OCI-LY3 (cell line): ENCODE results near the gene RAB3D.
"Not testable (repeated sequence)": the region's sequence is repeated elsewhere in the genome, so short reads cannot be mapped to it uniquely, and the experiment has no call there.

Experiments used
- H2AFZ ChIP-seq: fragments of 200-600, 300-600 bp; shearing (Covaris generic); 2 replicates; pipeline ENCODE4 v1.6.0; 2014; ENCODE audit warnings: antibody characterized with exemption, low read depth, low read length
- H3K27ac ChIP-seq: fragments of 200-600, 300-600 bp; sonication (generic); 2 replicates; pipeline ENCODE4 v1.5.1; 2014; ENCODE audit warnings: mild to moderate bottlenecking, low read length, moderate library complexity, mixed read lengths
- H3K27me3 ChIP-seq: fragments of 200-600, 300-600 bp; sonication (generic); 2 replicates; pipeline ENCODE4 v1.6.1; 2014; ENCODE audit warnings: low read depth, low read length, mixed read lengths
- H3K36me3 ChIP-seq: fragments of 200-600, 300-600 bp; sonication (generic); replicated peaks from 2 replicates; pipeline ENCODE3; 2014; ENCODE audit warnings: low read depth, low read length, mixed read lengths
- H3K4me1 ChIP-seq: fragments of 300-600, 200-600 bp; sonication (generic); 2 replicates; pipeline ENCODE4 v1.6.1; 2014; ENCODE audit warnings: low read length, mixed read lengths
- H3K4me2 ChIP-seq: fragments of 200-600, 300-600 bp; sonication (generic); 2 replicates; pipeline ENCODE4 v1.6.1; 2014; ENCODE audit warnings: low read length, mixed read lengths
- H3K4me3 ChIP-seq: fragments of 300-600, 200-600 bp; sonication (generic); 2 replicates; pipeline ENCODE4 v1.5.1; 2014; ENCODE audit warnings: antibody characterized with exemption, mild to moderate bottlenecking, low read length, moderate library complexity
- H3K79me2 ChIP-seq: fragments of 300-600, 200-600 bp; shearing (Covaris generic); 2 replicates; pipeline ENCODE4 v1.6.1; 2014; ENCODE audit warnings: mild to moderate bottlenecking, low read length, mixed read lengths
- H3K9ac ChIP-seq: fragments of 300-600, 200-600 bp; shearing (Covaris generic); 2 replicates; pipeline ENCODE4 v1.6.0; 2014; ENCODE audit warnings: mild to moderate bottlenecking, low read length, moderate library complexity
- H3K9me3 ChIP-seq: fragments of 200-600, 300-600 bp; shearing (Covaris generic); 2 replicates; pipeline ENCODE4 v1.6.1; 2014; ENCODE audit warnings: low read length, mixed read lengths; ENCODE audit not compliant: insufficient read depth
- H4K20me1 ChIP-seq: fragments of 200-600, 300-600 bp; sonication (generic); 2 replicates; pipeline ENCODE4 v1.6.1; 2016; ENCODE audit warnings: low read length, mixed read lengths; ENCODE audit not compliant: insufficient read depth
- EZH2phosphoT487 ChIP-seq: fragments of 200-600 bp; shearing (Covaris generic); IDR thresholded peaks from 2 replicates; pipeline ENCODE4 v1.6.1; 2018; ENCODE audit warnings: antibody characterized with exemption, mixed run types, low read depth
- TF ChIP-seq, protein P1 (sequence below): fragments of 200-600, 300-600 bp; sonication (generic); IDR thresholded peaks from 2 replicates; pipeline ENCODE4 v1.5.1; 2014; ENCODE audit warnings: antibody characterized with exemption, low read length, low read depth

The RAB3D gene

DNA sequence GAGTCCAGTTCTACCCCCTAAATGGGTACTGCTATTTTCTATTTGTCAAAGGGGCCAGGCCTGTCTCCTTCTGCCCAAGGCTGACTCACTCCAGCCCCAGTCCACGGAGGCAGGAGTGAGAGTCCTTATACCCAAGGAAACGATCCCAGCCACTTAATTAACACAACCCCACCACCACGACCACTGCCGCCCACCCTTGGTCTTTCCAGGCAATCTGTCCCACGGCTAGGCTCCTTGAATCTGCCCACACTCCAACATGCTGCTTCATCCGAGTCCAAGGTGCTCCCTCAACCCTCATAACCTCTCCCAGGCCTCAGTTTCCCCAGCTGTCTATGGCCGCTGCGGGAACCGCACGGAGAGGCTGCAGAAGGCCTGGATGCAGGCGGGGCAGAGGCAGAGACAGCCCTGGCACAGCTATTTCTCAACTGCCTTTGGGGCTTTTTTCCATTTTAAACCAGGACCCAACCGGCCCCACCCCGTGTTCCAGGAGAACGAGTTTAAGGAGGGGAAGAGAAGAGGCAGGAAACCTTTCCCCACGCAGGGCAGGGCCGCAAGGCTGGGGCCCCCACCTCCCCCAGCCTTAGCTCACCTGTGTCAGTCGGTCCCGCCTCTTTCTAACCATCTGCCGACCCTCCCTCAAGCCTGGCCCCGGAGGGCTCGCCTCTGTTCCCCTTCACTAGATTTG, 746 bp downstream of the RAB3D start:
- TF ChIP-seq EZH2phosphoT487: no peak
- TF ChIP-seq, protein P1, sequence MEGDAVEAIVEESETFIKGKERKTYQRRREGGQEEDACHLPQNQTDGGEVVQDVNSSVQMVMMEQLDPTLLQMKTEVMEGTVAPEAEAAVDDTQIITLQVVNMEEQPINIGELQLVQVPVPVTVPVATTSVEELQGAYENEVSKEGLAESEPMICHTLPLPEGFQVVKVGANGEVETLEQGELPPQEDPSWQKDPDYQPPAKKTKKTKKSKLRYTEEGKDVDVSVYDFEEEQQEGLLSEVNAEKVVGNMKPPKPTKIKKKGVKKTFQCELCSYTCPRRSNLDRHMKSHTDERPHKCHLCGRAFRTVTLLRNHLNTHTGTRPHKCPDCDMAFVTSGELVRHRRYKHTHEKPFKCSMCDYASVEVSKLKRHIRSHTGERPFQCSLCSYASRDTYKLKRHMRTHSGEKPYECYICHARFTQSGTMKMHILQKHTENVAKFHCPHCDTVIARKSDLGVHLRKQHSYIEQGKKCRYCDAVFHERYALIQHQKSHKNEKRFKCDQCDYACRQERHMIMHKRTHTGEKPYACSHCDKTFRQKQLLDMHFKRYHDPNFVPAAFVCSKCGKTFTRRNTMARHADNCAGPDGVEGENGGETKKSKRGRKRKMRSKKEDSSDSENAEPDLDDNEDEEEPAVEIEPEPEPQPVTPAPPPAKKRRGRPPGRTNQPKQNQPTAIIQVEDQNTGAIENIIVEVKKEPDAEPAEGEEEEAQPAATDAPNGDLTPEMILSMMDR: no peak
- H3K27ac ChIP-seq: no peak overlapping the region
- H3K4me2 ChIP-seq: peak overlapping the region; percentile 76
- peak overlapping the region; percentile 82 for H3K4me3 ChIP-seq
- peaks cover 14% of the 10 kb centered on the region for H3K36me3 ChIP-seq
- no peaks in the 10 kb centered on the region for H3K27me3 ChIP-seq
- H3K9me3 ChIP-seq: no peaks in the 10 kb centered on the region
- no peaks in the 10 kb centered on the region for H4K20me1 ChIP-seq
- no peaks in the 10 kb centered on the region for H3K79me2 ChIP-seq
- peak overlapping the region; percentile 69; the same call in 1 of the 2 replicates for H2AFZ ChIP-seq
- H3K9ac ChIP-seq: peak overlapping the region; percentile 74
- H3K4me1 ChIP-seq: peaks cover 3% of the 10 kb centered on the region

DNA sequence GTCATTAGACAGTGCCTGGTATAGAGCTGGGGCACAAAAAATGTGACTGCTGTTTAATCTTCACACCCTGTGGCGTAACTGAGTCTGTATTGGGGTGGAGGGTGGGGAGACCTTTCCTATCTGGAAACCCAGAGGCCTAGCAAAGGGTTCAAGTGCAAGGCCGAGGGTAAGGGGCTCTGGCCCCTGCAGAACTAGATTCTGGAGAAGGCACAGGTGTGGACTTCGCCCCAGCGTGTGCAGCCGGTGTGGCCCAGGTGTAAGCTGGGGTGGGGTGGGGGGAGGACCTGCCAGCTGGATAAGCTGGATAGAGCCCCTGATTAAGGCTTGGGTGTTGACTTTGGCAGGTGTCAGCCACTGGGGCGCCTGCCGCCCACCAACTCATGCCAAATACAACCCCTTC, 1.3 kb downstream of the RAB3D start:
- Histone ChIP-seq H3K4me1 (peaks cover 3% of the 10 kb centered on the region), H4K20me1 (no peaks in the 10 kb centered on the region), H3K27ac (no peak overlapping the region), H2AFZ (no peak overlapping the region), H3K9me3 (no peaks in the 10 kb centered on the region), H3K9ac (no peak overlapping the region), H3K36me3 (peaks cover 14% of the 10 kb centered on the region), H3K4me2 (no peak overlapping the region), H3K4me3 (no peak overlapping the region), H3K27me3 (no peaks in the 10 kb centered on the region), H3K79me2 (no peaks in the 10 kb centered on the region)
- TF ChIP-seq, protein P1: no peak
- no peak for TF ChIP-seq EZH2phosphoT487

DNA sequence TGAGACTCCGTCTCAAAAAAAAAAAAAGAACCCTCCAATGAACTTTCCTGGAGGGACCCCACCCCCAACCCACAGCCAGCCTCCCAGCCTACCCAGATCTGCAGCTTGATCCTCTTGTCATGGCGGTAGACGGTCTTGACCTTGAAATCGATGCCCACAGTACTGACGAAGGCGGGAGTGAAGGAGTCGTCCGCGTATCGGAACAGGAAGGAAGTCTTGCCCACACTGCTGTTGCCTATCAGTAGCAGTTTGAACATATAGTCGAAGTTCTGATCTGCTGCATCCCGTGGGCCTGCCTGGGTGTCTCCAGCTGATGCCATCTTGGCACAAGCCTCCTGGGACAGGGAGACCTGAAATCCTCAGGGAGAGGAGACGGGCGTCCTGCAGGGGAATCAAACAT, 2.4 kb downstream of the RAB3D start:
- H3K4me2 ChIP-seq: no peak overlapping the region
- H3K27me3 ChIP-seq: no peaks in the 10 kb centered on the region

DNA sequence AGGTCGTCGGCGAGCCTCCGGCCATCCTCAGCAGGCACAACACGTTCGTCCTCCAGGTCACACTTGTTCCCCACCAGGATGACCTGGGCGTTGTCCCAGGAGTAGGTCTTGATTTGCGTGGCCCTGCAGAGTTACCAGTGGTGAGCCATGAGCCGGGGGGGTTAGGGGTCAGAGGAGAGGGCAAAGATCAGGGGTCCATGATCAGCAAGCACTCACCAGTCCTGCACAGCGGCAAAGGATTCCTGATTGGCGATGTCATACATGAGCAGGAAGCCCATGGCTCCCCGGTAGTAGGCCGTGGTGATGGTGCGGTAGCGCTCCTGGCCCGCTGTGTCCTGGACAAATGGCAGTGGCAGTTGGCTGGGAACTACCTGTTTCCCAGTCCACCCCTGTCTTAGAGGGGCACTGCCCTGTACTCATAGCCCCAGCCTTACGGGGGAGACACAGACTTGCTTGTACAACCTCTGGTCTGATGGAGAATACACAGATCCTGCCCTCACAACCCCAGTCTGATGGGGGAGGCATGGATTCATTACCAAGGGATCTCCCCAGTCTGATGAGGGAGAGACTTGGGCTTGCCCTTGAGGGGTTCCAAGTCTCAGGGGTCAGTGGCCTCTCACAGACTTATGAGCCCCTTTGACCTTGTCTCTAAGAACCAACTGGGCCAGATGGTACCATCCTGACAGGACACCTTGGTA, 3.9 kb downstream of the RAB3D start:
- no peaks in the 10 kb centered on the region for H3K9me3 ChIP-seq
- peaks cover 9% of the 10 kb centered on the region for H3K36me3 ChIP-seq
- no peak overlapping the region for H3K4me3 ChIP-seq
- no peaks in the 10 kb centered on the region for H3K79me2 ChIP-seq
- no peak overlapping the region for H3K4me2 ChIP-seq
- no peaks in the 10 kb centered on the region for H3K27me3 ChIP-seq
- H3K9ac ChIP-seq: no peak overlapping the region
- no peaks in the 10 kb centered on the region for H4K20me1 ChIP-seq
- peaks cover 3% of the 10 kb centered on the region for H3K4me1 ChIP-seq
- H2AFZ ChIP-seq: no peak overlapping the region
- no peak for TF ChIP-seq EZH2phosphoT487
- TF ChIP-seq, protein P1: no peak
- no peak overlapping the region for H3K27ac ChIP-seq

More for the DNA sequence above, 2.4 kb downstream of the RAB3D start:
- Histone ChIP-seq H3K4me3 (no peak overlapping the region), H3K36me3 (peaks cover 16% of the 10 kb centered on the region), H3K9me3 (no peaks in the 10 kb centered on the region), H3K4me1 (peaks cover 3% of the 10 kb centered on the region), H3K79me2 (no peaks in the 10 kb centered on the region), H2AFZ (no peak overlapping the region), H4K20me1 (no peaks in the 10 kb centered on the region), H3K27ac (no peak overlapping the region), H3K9ac (no peak overlapping the region)
- TF ChIP-seq EZH2phosphoT487: no peak
- TF ChIP-seq, protein P1: no peak

DNA sequence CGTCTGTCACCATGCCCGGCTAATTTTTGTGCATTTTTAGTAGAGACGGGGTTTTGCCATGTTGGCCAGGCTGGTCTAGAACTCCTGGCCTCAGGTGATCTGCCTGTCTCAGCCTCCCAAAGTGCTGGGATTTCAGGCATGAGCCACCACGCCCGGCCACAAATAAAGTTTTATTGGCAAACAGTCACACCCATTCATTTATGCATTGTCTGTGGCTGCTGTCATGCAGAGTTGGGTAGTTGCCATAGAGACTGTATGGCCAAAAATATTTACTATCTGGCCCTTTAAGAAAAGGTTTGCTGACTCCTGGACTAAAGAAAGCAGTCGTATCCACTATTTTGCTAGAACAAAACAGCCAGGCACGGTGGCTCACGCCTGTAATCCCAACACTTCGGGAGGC, 5.6 kb downstream of the RAB3D start:
- H3K4me3 ChIP-seq, H3K9ac ChIP-seq, H3K79me2 ChIP-seq, H3K9me3 ChIP-seq, H3K27ac ChIP-seq, H3K36me3 ChIP-seq, H3K4me1 ChIP-seq, H3K27me3 ChIP-seq, H3K4me2 ChIP-seq, H2AFZ ChIP-seq, H4K20me1 ChIP-seq: not testable (repeated sequence)
